Activated B cell treated with CpG ODN at 0.5 μM for 24 hours (primary cell): ENCODE data around the gene GFPT1. TPM values are rescaled to one million over a fixed set of nuclear protein-coding genes. Genes with fewer than 3 reads are reported as not detected.

Experiments
- ATAC-seq: fragments of 200-7000 bp; cut with Tn5 transposase; one replicate; pipeline ENCODE4 v1.10.0; 2021; ENCODE audit warnings: low read depth, mild to moderate bottlenecking, moderate library complexity
- CTCF ChIA-PET: fragments of 350-600 bp; sonication (Branson Sonifier 250); formaldehyde crosslinking; loops from one replicate; lab custom pipeline; 2021; ENCODE audit warnings: antibody characterized with exemption; lab: Charles Lee
- POLR2A ChIA-PET: fragments of 350-600 bp; sonication (Branson Sonifier 250); formaldehyde crosslinking; loops from one replicate; lab custom pipeline; 2021; ENCODE audit warnings: antibody characterized with exemption; lab: Charles Lee
- DNase-seq: peaks from one replicate; pipeline ENCODE4 v3.0.0; 2022
- H3K27ac Mint-ChIP-seq: one replicate; pipeline ENCODE4 v1.8.0; 2020; ENCODE audit warnings: mixed read lengths
- H3K27me3 Mint-ChIP-seq: one replicate; pipeline ENCODE4 v1.8.0; 2021; ENCODE audit warnings: mixed read lengths
- H3K36me3 Mint-ChIP-seq: one replicate; pipeline ENCODE4 v1.8.0; 2021; ENCODE audit warnings: low read depth, mixed read lengths
- H3K4me1 Mint-ChIP-seq: one replicate; pipeline ENCODE4 v1.8.0; 2021; ENCODE audit warnings: mixed read lengths
- H3K4me3 Mint-ChIP-seq: one replicate; pipeline ENCODE4 v1.8.0; 2020; ENCODE audit warnings: mild to moderate bottlenecking, mixed read lengths
- H3K9me3 Mint-ChIP-seq: one replicate; pipeline ENCODE4 v1.8.0; 2020; ENCODE audit warnings: mixed read lengths
- intact Hi-C: fragments of 100-400 bp; cut with micrococcal nuclease; formaldehyde crosslinking; loops from one replicate; pipeline ENCODE4 v1.15.1; 2024
- total RNA-seq: library from RNA; stranded (reverse); gene quantifications from 2 replicates; pipeline ENCODE4 v1.2.3, GENCODE V29; 2022
- TF ChIP-seq, protein P1 (sequence below): fragments of 200-600 bp; IDR thresholded peaks from one replicate; pipeline ENCODE4 v1.8.0; 2022; ENCODE audit warnings: antibody characterized with exemption, mild to moderate bottlenecking

The GFPT1 gene
- total RNA-seq, 1 donor from 2014 or later, result 14.9 TPM

GRCh38 chr2:69280796-69281412, 106.1 kb downstream of the GFPT1 start:
- intact Hi-C loops, result no loop called here
- DNase-seq, result no peak
- Mint-ChIP-seq H3K4me1 (no peaks in the 10 kb centered on the region), H3K36me3 (no peaks in the 10 kb centered on the region), H3K4me3 (no peak overlapping the region), H3K27ac (no peak overlapping the region), H3K27me3 (peaks cover 8% of the 10 kb centered on the region), H3K9me3 (no peaks in the 10 kb centered on the region)
- POLR2A ChIA-PET, result no interaction called here
- no peak for ATAC-seq
- TF ChIP-seq, protein P1, sequence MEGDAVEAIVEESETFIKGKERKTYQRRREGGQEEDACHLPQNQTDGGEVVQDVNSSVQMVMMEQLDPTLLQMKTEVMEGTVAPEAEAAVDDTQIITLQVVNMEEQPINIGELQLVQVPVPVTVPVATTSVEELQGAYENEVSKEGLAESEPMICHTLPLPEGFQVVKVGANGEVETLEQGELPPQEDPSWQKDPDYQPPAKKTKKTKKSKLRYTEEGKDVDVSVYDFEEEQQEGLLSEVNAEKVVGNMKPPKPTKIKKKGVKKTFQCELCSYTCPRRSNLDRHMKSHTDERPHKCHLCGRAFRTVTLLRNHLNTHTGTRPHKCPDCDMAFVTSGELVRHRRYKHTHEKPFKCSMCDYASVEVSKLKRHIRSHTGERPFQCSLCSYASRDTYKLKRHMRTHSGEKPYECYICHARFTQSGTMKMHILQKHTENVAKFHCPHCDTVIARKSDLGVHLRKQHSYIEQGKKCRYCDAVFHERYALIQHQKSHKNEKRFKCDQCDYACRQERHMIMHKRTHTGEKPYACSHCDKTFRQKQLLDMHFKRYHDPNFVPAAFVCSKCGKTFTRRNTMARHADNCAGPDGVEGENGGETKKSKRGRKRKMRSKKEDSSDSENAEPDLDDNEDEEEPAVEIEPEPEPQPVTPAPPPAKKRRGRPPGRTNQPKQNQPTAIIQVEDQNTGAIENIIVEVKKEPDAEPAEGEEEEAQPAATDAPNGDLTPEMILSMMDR, result no peak
- CTCF ChIA-PET, result no interaction called here

GRCh38 chr2:69279931-69280681, 106.9 kb downstream of the GFPT1 start:
- no peak overlapping the region for H3K4me3 Mint-ChIP-seq
- H3K36me3 Mint-ChIP-seq, result no peaks in the 10 kb centered on the region
- no peak for ATAC-seq
- H3K9me3 Mint-ChIP-seq, result no peaks in the 10 kb centered on the region
- TF ChIP-seq, protein P1, result no peak
- intact Hi-C loops, result no loop called here
- H3K27me3 Mint-ChIP-seq, result peaks cover 15% of the 10 kb centered on the region
- CTCF ChIA-PET, result no interaction called here
- no peak for DNase-seq
- H3K4me1 Mint-ChIP-seq, result no peaks in the 10 kb centered on the region
- no peak overlapping the region for H3K27ac Mint-ChIP-seq
- POLR2A ChIA-PET, result no interaction called here

- ATAC-seq (no peak), DNase-seq (no peak)
- TF ChIP-seq, protein P1, result no peak
- Mint-ChIP-seq H3K4me1 (no peaks in the 10 kb centered on the region), H3K9me3 (no peaks in the 10 kb centered on the region), H3K4me3 (no peak overlapping the region), H3K27ac (no peak overlapping the region), H3K27me3 (peaks cover 16% of the 10 kb centered on the region), H3K36me3 (no peaks in the 10 kb centered on the region)
- ChIA-PET POLR2A (no interaction called here), CTCF (no interaction called here)
- intact Hi-C loops, result no loop called here
These were observed 107.8 kb downstream of the GFPT1 start for GRCh38 chr2:69279211-69279610.

- Mint-ChIP-seq H3K4me3 (no peak overlapping the region), H3K4me1 (no peaks in the 10 kb centered on the region), H3K27ac (no peak overlapping the region), H3K36me3 (no peaks in the 10 kb centered on the region), H3K27me3 (peaks cover 23% of the 10 kb centered on the region), H3K9me3 (no peaks in the 10 kb centered on the region)
- DNase-seq, result no peak
- intact Hi-C loops, result no loop called here
- TF ChIP-seq, protein P1, result no peak
- ChIA-PET CTCF (no interaction called here), POLR2A (no interaction called here)
- ATAC-seq, result no peak
These were observed 108.7 kb downstream of the GFPT1 start for GRCh38 chr2:69278366-69278765.

DNA sequence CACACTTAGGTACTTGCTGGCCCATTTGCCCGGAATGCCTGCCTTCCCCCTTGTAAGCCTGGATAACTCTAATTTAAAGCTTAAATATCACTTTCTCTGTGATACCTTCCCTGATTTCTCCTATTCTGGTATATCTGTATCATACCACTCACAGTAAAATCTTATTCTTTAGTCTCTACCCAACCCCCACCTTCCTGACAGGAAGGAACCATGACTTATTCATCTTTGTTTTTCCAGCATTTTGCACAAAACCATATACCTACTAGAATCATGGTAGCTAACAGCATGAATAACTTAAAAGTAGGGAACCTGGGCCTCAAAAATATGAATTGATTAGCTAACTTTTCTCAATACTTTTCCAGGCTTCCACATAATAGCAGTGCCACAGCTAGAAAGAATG, 111.5 kb downstream of the GFPT1 start:
- peaks cover 37% of the 10 kb centered on the region for H3K27me3 Mint-ChIP-seq
- ATAC-seq (no peak), DNase-seq (no peak)
- CTCF ChIA-PET, result no interaction called here
- TF ChIP-seq, protein P1, result no peak
- H3K4me3 Mint-ChIP-seq, result no peak overlapping the region
- no peak overlapping the region for H3K27ac Mint-ChIP-seq
- H3K9me3 Mint-ChIP-seq, result no peaks in the 10 kb centered on the region
- H3K4me1 Mint-ChIP-seq, result no peaks in the 10 kb centered on the region
- POLR2A ChIA-PET, result no interaction called here
- intact Hi-C loops, result no loop called here
- no peaks in the 10 kb centered on the region for H3K36me3 Mint-ChIP-seq
